ENCODE results near the gene TUBA1C. TPM values are rescaled to one million over a fixed set of nuclear protein-coding genes. Genes with fewer than 3 reads are reported as not detected.
"Not testable (repeated sequence)": the region's sequence is repeated elsewhere in the genome, so short reads cannot be mapped to it uniquely, and the experiment has no call there.

Gene TUBA1C
- total RNA-seq, 1 donor = 52.3 TPM

DNA sequence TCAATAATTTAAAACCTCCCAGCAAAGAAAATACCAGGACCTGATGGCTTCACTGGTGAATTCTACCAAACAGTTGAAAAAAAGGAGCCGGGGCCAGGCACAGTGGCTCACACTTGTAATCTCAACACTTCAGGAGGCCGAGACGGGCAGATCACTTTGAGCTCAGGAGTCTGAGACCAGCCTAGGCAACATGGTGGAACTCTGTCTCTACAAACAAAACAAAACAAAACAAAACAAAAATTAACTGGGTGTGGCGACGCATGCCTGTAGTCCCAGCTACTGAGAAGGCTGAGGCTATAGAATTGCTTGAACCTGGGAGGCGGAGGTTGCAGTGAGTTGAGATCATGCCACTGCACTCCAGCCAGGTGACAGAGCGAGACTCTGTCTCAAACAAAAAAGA is 44.5 kb downstream of the TUBA1C start:
- H3K9me3 ChIP-seq (ENCODE audit: low read depth, low read length) = no peaks in the 10 kb centered on the region
- no peak overlapping the region for H3K4me3 ChIP-seq (ENCODE audit: low read length)
- no peaks in the 10 kb centered on the region for H3K4me1 ChIP-seq (ENCODE audit: insufficient read depth, low read length)
- H3K27me3 ChIP-seq (ENCODE audit: insufficient read depth, low read length) = peaks cover 15% of the 10 kb centered on the region

DNA sequence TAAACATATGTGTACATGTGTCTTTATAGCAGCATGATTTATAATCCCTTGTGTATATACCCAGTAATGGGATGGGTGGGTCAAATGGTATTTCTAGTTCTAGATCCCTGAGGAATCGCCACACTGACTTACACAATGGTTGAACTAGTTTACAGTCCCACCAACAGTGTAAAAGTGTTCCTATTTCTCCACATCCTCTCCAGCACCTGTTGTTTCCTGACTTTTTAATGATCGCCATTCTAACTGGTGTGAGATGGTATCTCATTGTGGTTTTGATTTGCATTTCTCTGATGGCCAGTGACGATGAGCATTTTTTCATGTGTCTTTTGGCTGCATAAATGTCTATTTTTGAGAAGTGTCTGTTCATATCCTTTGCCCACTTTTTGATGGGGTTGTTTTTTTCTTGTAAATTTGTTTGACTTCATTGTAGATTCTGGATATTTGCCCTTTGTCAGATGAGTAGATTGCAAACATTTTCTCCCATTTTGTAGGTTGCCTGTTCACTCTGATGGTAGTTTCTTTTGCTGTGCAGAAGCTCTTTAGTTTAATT is 45.6 kb downstream of the TUBA1C start:
- peaks cover 15% of the 10 kb centered on the region for H3K27me3 ChIP-seq (ENCODE audit: insufficient read depth, low read length)
- H3K9me3 ChIP-seq (ENCODE audit: low read depth, low read length); H3K4me3 ChIP-seq (ENCODE audit: low read length); H3K4me1 ChIP-seq (ENCODE audit: insufficient read depth, low read length): not testable (repeated sequence)

- Histone ChIP-seq H3K4me3 (ENCODE audit: low read length) (no peak overlapping the region), H3K9me3 (ENCODE audit: low read depth, low read length) (no peaks in the 10 kb centered on the region), H3K27me3 (ENCODE audit: insufficient read depth, low read length) (no peaks in the 10 kb centered on the region), H3K4me1 (ENCODE audit: insufficient read depth, low read length) (no peaks in the 10 kb centered on the region)
These were observed 49.9 kb downstream of the TUBA1C start for GRCh38 chr12:49314811-49315210.

DNA sequence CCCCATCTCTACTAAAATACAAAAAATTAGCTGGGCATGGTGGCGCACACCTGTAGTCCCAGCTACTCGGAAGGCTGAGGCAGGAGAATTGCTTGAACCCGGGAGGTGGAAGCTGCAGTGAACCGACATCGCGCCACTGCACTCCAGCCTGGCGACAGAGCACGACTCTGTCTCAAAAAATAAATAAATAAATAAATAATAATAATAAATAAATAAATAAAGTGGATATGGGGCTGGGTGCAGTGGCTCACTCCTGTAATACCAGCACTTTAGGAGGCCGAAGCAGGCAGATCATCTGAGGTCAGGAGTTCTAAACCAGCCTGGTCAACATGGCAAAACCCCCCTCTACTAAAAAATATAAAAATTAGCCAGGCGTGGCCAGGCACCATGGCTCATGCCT is 52.2 kb downstream of the TUBA1C start:
- H3K4me1 ChIP-seq (ENCODE audit: insufficient read depth, low read length); H3K4me3 ChIP-seq (ENCODE audit: low read length): not testable (repeated sequence)

GRCh38 chr12:49320411-49321103 is 55.7 kb downstream of the TUBA1C start:
- H3K9me3 ChIP-seq (ENCODE audit: low read depth, low read length); H3K27me3 ChIP-seq (ENCODE audit: insufficient read depth, low read length): not testable (repeated sequence)
- H3K4me1 ChIP-seq (ENCODE audit: insufficient read depth, low read length) = peaks cover 18% of the 10 kb centered on the region

More for the DNA sequence above, 52.2 kb downstream of the TUBA1C start:
- not testable (repeated sequence) for H3K9me3 ChIP-seq (ENCODE audit: low read depth, low read length); H3K27me3 ChIP-seq (ENCODE audit: insufficient read depth, low read length)

GRCh38 chr12:49322367-49322707 is 57.5 kb downstream of the TUBA1C start:
- Histone ChIP-seq H3K9me3 (ENCODE audit: low read depth, low read length) (no peaks in the 10 kb centered on the region), H3K27me3 (ENCODE audit: insufficient read depth, low read length) (no peaks in the 10 kb centered on the region), H3K4me1 (ENCODE audit: insufficient read depth, low read length) (peaks cover 18% of the 10 kb centered on the region), H3K4me3 (ENCODE audit: low read length) (peak overlapping the region; percentile 78)

More at GRCh38 chr12:49320411-49321103, 55.7 kb downstream of the TUBA1C start:
- not testable (repeated sequence) for H3K4me3 ChIP-seq (ENCODE audit: low read length)

DNA sequence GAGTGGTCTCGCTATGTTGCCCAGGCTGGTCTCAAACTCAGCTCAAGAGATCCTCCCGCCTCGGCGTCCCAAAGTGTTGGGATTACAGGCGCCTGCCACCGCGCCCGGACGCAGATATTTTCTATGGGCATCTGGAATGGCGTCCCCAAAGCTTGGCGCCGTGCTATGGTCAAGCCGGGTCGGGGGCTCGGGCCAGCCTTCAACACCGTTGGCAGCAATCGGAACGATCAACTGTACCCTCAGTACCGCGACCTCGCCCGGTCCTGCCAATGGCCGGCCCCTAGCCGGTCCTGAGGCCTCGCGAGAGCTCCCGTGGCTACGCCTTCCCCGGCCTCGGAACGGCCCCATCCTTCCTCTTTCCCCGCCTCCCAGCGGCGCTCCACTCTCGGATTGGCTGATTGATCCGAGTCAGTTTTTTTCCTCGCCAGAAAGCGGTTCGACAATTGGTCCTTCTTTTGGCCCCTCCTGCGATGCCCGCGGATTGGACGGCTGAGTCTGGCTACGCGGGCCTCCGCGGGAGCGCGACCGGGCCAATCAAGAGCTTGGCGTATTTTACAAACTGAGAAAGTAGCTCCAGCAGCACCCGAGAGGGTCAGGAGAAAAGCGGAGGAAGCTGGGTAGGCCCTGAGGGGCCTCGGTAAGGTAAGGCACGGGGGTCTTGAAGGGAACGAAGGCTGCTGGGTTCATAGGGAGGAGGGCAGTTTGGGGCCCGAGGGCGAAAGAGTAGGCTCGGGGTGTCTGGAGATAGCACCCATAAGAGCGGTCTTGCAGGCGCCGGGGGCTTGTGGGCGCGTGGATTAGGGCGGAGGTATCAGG is 58.0 kb downstream of the TUBA1C start, which contains the start of gene TROAP:
Gene TROAP (plus strand): TSS at position 548 of the 816 bp plus-strand sequence. CDS start 354 bp downstream, outside the sequence.
- Histone ChIP-seq H3K4me1 (ENCODE audit: insufficient read depth, low read length) (peaks cover 18% of the 10 kb centered on the region), H3K9me3 (ENCODE audit: low read depth, low read length) (no peaks in the 10 kb centered on the region), H3K27me3 (ENCODE audit: insufficient read depth, low read length) (no peaks in the 10 kb centered on the region), H3K4me3 (ENCODE audit: low read length) (peak within 1 kb of the TSS; percentile 78)

DNA sequence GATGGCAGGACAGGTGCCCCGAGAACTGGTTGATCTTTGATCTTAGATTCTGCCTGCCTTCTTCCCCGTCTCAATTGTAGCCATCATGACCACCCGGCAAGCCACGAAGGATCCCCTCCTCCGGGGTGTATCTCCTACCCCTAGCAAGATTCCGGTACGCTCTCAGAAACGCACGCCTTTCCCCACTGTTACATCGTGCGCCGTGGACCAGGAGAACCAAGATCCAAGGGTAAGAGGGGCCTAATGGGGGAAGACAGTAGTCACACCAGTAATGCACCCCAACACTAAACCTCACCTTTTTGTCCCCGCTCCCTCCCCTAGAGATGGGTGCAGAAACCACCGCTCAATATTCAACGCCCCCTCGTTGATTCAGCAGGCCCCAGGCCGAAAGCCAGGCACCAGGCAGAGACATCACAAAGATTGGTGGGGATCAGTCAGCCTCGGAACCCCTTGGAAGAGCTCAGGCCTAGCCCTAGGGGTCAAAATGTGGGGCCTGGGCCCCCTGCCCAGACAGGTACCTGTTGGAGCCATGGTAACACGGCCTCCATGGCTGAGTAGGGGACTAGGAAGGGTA is 58.7 kb downstream of the TUBA1C start:
- Histone ChIP-seq H3K9me3 (ENCODE audit: low read depth, low read length) (no peaks in the 10 kb centered on the region), H3K27me3 (ENCODE audit: insufficient read depth, low read length) (no peaks in the 10 kb centered on the region), H3K4me3 (ENCODE audit: low read length) (peak overlapping the region; percentile 78), H3K4me1 (ENCODE audit: insufficient read depth, low read length) (peaks cover 18% of the 10 kb centered on the region)

Other genes with a start within 250 kb of the TUBA1C start
- 29.8 TPM for gene PRKAG1, start 246.3 kb upstream of the TUBA1C start, total RNA-seq
- gene KMT2D, start 204.3 kb upstream of the TUBA1C start, total RNA-seq = 47.8 TPM
- gene RHEBL1, start 195.1 kb upstream of the TUBA1C start, total RNA-seq = 2.5 TPM
- 0.21 TPM for gene DHH, start 170.3 kb upstream of the TUBA1C start, total RNA-seq
- gene LMBR1L, start 154.2 kb upstream of the TUBA1C start, total RNA-seq = 133 TPM
- 216 TPM for gene TUBA1B, start 133.7 kb upstream of the TUBA1C start, total RNA-seq
- 285 TPM for gene TUBA1A, start 76.0 kb upstream of the TUBA1C start, total RNA-seq
- gene PRPH, start 30.1 kb downstream of the TUBA1C start, total RNA-seq = not detected
- gene TROAP, start 58.2 kb downstream of the TUBA1C start, total RNA-seq = 0.31 TPM
- 0.10 TPM for gene C1QL4, start 72.1 kb downstream of the TUBA1C start, total RNA-seq
- not detected for gene DNAJC22, start 81.8 kb downstream of the TUBA1C start, total RNA-seq
- 5.2 TPM for gene SPATS2, start 102.4 kb downstream of the TUBA1C start, total RNA-seq

Measured in mononuclear cell (primary cell).